GM13976 (cell line): ENCODE measurements around the gene P2RX7.
A peak's percentile ranks its signal among the peaks of the same experiment; 100 is the strongest.

ENCODE experiments used
- DNase-seq: peaks from one replicate; pipeline ENCODE4 v3.0.0; 2012; ENCODE audit warnings: low spot score
- CTCF ChIP-seq: IDR thresholded peaks from 2 replicates; pipeline ENCODE4 v1.5.1; 2012; ENCODE audit warnings: borderline replicate concordance, mild to moderate bottlenecking; ENCODE audit not compliant: insufficient read depth; ENCODE audit errors: extremely low read depth, missing control alignments, control extremely low read depth
- in situ Hi-C: fragments of 300-500 bp; cut with MboI; formaldehyde crosslinking; loops from one replicate; pipeline ENCODE4 v1.12.0; 2022; ENCODE audit warnings: low sequenced_read_pairs, mixed read lengths, inconsistent platforms; ENCODE audit not compliant: unreplicated experiment

Gene P2RX7

DNA sequence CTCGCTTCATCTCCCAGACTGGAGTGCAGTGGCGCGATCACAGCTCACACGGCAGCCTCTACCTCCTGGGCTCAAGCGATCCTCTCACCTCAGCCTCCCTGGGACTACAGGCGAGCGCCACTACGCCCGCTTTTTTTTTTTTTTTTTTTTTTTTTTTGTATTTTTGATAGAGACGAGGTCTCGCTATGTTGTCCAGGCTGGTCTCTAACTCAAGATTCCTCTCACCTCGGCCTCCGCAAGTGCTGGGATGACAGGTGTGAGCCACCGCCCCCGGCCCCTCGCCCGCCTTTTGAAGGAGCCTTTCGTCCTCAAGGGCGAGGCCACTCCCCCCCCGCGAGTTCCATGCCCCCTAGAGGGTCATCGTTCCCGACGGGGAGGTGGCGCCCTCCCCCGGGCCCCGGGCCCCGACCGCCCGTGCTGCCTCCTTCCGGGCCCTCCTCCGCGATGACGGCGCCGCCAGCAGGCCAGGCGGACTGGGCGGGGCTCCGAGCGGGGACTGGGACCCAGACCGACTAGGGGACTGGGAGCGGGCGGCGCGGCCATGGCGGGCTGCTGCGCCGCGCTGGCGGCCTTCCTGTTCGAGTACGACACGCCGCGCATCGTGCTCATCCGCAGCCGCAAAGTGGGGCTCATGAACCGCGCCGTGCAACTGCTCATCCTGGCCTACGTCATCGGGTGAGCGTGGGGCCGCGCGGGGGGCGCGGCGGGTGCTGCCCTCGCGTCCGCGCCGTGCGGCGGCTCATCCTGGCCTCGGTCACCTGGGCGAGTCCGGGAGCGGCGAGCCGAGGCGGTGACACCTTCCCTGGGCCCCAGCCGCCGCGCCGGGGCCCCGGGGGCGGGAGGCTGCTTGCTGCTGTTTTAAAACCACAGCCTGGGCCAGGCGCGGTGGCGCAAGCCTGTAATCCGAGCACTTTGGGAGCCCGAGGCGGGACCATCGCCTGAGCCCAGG is 77.2 kb downstream of the P2RX7 start, which contains the start of gene P2RX4:
TSS of gene P2RX4 (plus strand) at position 506 of the 949 bp plus-strand sequence. CDS start at position 542, 36 bp downstream.
- peak; percentile 40 for TF ChIP-seq CTCF
- peak; percentile 97 for DNase-seq
- in situ Hi-C loops, result no loop called here

DNA sequence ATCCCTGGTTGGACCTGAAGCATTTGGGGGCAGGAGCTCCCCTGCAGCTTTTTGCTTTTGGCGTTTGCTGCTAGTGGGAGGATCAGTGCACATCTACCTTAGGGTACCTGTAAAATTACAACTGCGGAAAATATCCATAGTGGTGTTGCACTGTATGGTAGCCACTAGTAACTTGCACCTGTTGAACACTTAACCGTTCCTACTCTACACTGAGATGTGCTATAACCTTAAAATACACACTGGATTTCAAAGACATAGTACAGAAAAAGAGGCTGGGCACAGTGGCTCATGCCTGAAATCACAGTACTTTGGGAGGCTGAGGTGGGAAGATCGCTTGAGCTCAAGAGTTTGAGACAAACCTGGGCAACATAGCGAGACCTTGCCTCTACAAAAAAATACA is 80.2 kb downstream of the P2RX7 start:
- in situ Hi-C loops, result no loop called here
- TF ChIP-seq CTCF, result no peak

GRCh38 chr12:121214166-121214777 is 81.6 kb downstream of the P2RX7 start:
- in situ Hi-C loops, result no loop called here
- DNase-seq, result no peak
- no peak for TF ChIP-seq CTCF

More for the DNA sequence above, 80.2 kb downstream of the P2RX7 start:
- no peak for DNase-seq

DNA sequence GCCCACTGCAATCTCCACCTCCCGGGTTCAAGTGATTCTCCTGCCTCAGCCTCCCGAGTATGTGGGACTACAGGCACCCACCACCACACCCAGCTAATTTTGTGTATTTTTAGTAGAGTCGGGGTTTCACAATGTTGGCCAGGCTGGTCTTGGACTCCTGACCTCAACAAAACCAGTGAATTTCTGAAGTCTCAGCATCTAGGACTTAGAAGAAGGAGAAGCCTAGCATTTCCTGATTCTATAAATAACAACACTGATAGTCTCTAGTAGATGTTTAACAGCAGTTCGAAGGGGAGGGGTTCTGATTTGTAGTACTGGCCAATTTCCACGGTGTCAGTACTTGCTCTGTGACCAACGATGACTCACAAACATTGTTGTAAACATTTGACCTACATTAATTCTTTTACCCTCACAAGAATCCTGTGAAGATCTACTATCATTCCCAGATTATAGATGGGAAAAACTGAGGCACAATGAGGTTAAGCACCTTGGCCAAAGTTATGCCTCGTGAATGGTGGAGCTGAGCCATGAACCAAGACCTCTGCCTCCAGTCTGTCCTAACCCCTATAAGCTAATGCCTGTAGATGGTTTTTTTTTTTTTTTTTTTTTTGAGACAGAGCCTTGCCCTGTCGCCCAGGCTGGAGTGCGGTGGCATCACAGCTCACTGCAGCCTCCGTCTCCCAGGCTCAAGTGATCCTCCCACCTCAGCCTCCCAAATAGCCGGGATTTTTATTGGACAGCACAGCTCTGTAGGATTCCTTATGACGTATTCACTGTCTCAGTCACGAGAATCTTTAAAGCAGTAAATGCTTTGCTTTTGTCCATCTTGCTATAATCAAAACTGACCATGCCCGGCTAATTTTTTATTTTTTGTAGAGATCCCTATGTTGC is 82.4 kb downstream of the P2RX7 start:
- DNase-seq, result no peak
- in situ Hi-C loops, result no loop called here

DNA sequence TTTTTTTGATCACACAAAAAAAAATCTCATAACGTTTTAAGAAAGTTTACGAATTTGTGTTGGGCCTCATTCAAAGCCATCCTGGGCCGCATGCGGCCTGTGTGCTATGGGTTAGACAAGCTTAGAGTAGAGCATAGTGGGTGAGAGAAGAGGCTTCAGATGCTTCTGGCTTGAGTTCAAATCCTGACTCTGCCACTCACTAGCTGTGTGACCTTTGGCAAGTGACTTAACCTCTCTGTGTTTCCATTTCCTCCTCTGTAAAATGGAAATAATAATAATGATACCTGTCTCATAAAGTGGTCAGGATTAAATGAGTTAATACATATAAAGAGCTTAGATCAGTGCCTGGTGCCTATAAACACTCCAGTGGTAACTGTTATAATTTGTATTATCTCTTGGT is 83.4 kb downstream of the P2RX7 start:
- in situ Hi-C loops, result no loop called here
- TF ChIP-seq CTCF, result no peak
- DNase-seq, result no peak

More for the DNA sequence above, 82.4 kb downstream of the P2RX7 start:
- TF ChIP-seq CTCF, result no peak

GRCh38 chr12:121217063-121217462 is 84.4 kb downstream of the P2RX7 start:
- in situ Hi-C loops, result no loop called here
- no peak for DNase-seq
- TF ChIP-seq CTCF, result no peak
